GM18511 (cell line): ENCODE data around the gene CCDC38.
"Not testable (repeated sequence)": the region's sequence is repeated elsewhere in the genome, so short reads cannot be mapped to it uniquely, and the experiment has no call there.

Source experiments
- ATAC-seq: cut with Tn5 transposase; IDR thresholded peaks from one replicate; pipeline ENCODE4 v1.9.1; 2021; ENCODE audit warnings: mild to moderate bottlenecking, moderate library complexity; ENCODE audit not compliant: unreplicated experiment

CCDC38 gene

DNA sequence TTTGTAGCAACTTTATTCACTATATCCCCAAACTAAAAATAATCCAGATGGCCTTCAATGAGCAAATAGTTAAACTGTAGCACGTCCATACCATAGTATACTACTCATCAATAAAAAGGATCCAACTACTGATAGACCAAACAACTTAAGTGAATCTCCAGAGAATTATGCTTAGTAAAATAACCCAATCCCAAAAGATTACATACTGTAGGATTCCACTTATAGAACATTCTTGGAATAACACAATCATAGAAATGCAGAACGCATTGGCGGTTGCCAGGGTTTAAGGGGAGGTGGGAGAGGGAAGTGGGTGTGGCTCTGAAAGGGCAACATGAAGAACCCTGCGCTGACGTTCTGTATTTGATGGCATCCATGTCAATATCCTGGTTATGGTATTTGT, 55.1 kb downstream of the CCDC38 start:
- no peak for ATAC-seq

GRCh38 chr12:95884998-95885397, 57.4 kb downstream of the CCDC38 start:
- ATAC-seq, result no peak

- ATAC-seq, result no peak
Measured at GRCh38 chr12:95882873-95883272, 59.5 kb downstream of the CCDC38 start.

GRCh38 chr12:95882080-95882479, 60.3 kb downstream of the CCDC38 start:
- ATAC-seq, result no peak

DNA sequence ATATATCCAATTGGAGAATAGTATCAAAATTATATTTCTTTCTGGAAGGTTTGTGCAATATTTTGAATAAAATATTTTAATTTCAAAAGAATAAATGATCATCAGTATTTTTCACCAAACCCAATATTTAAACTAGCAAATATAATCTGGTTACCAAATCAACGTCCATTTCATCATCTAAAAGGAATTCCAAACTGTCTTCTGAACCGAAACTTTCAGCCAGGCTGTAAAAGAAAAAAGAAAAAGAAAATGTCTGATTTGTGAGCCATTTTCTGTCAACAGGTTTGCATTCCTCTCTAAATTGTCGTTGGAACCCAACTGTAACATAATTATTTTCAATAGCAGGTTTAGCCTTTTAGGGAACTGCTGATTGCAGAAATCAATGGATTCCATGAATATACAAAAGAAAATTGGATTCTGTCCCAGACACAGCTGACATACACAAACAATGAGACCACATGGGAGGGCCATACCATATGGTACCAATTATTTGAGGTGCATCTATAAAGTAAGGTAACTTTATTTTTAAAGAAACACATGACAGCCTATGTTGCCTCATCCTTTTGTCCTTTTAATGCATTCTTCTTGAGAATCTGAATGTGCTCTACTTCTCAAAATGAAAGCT, 61.0 kb downstream of the CCDC38 start:
- no peak for ATAC-seq

- ATAC-seq, result no peak
Measured at GRCh38 chr12:95880895-95881294, 61.5 kb downstream of the CCDC38 start.

DNA sequence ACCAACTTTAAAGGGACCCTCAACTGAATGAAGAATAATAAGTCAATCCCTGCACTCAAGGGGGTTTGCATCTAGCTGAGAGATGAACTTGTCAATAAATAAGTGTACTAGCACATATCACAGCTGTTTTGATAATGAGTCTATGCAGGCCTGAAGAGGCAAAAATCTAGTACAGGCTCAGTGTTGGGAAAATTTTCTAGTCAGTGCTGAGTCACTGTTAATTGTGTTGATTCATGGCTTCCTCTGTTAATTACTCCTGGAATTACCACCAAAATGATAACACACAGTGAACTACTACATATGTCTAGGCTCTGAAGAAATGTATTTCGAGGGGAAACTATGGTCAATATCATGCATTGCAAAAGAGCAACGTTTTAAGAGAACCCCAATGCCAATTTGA, 64.8 kb downstream of the CCDC38 start:
- no peak for ATAC-seq

GRCh38 chr12:95874452-95874851, 68.0 kb downstream of the CCDC38 start:
- ATAC-seq, result no peak

- no peak for ATAC-seq
Measured at GRCh38 chr12:95870897-95871296, 71.5 kb downstream of the CCDC38 start.

DNA sequence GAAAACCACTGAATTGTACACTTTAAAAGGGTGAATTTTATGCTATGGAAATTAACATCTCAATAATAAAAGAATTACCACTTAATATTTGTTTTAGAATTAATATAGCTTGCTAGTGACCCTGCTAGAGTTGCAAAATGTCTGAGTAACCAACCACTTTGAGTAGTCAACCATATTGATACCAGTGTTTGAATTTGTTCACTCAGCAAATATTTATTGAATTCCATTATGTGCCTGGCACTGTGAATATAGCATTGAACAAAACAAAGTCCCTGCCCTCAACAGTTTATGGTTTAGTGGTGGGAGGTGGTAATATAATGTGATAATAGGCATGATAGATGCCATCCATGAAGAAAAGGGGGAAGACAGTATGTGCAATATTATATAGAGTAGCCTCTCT, 79.1 kb downstream of the CCDC38 start:
- ATAC-seq, result no peak

DNA sequence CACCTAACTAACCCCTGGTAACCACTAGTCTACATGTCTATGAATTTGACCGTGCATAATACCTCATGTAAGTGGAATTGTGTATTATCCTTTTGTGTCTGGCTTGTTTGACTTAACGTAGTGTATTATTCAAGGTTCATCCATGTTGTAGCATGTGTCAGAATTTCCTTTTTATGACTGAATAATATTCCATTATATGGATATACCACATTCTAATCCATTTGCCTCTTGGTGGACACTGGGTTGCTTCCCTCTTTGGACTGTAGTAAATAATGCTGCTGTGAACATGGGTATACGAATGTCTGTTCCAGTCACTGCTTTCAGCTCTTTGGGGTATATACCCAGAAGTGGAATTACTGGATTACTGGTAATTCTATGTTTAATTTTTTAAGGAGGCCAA, 80.4 kb downstream of the CCDC38 start:
- ATAC-seq, result no peak

DNA sequence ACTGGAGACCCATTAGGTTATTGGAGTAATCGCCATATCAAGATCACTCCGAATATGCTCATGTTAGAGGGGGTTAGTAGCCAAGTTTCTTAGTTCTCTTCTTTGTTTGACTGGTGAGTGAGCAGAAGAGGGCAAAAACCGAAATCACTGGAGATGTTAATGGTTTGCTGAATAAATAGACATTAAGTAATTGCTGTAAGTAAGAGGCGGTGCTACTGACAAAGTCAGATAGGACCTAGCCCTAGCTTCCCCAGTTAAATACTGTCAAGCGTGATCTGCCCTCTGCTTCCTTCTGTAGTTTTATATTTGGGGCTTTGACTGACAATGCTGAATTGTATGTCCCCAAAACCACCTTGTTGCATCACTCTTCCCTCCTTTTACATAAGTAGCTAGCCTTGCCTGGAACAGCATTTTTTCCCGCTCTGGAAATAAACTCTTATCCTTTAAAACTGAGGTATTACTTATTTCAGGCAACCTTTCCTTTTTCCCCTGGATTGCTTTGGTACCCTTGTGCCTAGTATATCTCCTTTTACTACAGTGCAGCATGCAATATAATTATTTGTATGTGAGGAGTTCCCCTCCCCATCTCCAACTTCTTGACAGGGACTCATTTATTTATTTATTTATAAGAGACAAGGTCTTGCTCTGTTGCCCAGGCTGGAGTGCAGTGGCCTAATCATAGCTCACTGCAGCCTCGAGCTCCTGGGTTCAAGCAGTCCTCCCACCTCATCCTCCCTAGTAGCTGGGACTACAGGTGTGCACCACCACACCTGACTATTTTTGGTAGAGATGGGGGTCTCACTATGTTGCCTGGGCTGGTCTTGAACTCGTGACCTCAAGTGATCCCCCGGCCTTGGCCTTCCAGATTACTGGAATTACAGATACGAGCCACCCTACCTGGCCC, 82.2 kb downstream of the CCDC38 start:
- no peak for ATAC-seq

DNA sequence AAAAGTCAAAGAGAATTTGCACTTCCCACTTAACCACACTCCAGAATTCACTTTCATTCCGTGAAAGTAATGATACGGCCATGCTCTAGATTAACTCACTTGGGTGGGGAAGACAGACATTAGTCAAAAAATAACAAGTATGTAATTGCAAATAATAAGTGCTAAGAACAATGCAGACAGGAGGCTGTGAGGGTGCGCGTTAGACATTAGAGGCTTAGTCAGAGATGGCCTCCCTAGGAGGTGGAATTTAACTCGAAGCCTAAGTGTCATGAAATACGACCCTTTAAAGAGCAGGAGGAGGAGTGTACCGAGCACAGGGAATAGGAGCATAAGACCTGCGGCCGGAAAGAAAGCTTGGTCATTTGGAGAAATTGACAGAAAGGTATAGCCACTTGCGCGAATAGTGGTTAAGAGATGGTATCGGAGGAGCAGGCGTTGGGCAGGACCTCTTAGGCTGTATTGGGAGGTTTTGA, 83.0 kb downstream of the CCDC38 start:
- peak; percentile 15 for ATAC-seq

- ATAC-seq, result peak; percentile 99
Measured at GRCh38 chr12:95858451-95859343, 83.7 kb downstream of the CCDC38 start, which contains the start of gene SNRPF. Gene SNRPF, plus strand, starts transcription at chr12:95858952. Its CDS starts 122 bp downstream, at chr12:95859074.

DNA sequence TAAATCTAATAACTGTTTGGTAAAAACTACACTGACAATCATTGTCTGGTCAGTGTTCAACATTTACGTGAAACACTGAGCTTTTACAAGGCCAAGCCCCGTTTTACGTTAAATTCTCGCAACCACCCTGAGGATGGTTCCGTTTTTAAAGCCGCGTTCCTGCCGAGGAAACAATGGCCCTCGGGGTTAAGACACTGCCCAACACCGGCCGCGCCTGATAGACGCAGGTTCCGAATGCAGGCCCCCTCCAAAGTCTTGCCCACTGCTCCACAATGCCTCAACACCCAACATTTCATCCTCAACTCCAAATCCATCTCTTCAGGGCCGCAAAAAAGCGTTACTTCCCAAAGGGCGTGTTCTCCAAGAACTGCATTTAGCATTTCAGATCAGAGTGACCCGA, 84.6 kb downstream of the CCDC38 start:
- no peak for ATAC-seq

GRCh38 chr12:95857156-95857555, 85.3 kb downstream of the CCDC38 start:
- no peak for ATAC-seq

DNA sequence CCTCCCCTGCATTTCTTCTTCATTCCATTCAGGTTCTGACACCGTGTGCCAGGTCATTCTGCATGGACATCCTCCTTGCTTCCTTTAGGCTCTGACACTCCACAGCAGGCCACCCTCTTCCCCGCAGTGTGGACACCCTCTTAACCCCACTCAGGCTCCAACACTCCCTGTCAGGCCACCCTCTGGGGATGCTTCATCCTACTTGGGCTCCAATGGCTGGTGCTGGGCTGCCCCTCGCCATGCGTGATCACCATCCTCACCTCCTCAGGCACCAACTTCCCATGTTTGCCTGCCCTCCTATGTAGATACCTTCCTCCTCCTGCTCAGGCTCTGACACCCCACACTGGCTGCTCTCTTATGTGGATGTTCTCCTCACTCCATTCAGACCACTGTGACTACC, 90.3 kb downstream of the CCDC38 start:
- no peak for ATAC-seq

DNA sequence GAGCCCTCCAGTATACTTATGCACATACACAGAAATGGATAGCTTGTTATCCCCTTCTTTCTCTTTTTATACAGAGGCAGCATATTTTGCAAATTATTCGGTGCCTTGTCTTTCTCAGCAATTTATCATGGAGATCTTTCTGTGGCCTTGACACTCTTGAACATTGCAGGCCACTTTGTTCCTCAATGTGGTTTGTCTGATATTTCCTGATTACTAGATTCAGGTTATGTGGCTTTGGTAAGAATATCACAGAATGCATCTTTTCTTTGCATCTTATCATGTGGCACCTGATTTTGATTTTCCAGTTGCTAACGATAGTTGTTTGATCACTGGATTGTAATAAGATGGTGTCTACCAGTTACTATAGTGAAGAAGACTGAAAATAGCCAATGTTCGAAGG, 90.8 kb downstream of the CCDC38 start:
- ATAC-seq, result no peak

- ATAC-seq, result no peak
Measured at GRCh38 chr12:95848575-95849388, 93.6 kb downstream of the CCDC38 start.

DNA sequence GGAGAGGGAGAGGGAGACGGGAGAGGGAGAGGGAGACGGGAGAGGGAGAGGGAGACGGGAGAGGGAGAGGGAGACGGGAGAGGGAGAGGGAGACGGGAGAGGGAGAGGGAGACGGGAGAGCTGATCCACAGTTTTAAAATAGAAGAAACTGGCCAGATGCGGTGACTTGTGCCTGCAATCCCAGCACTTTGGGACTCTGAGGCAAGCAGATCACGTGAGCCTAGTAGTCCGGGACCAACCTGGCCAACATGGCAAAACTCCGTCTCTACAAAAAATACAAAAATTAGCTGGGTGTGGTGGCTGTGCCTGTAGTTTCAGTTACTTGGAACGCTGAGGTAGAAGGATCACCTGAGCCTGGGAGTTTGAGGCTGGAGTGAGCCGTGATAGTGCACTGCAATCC, 100.0 kb downstream of the CCDC38 start:
- ATAC-seq, result not testable (repeated sequence)
